ENCODE results near the gene ZNF189.

DNA sequence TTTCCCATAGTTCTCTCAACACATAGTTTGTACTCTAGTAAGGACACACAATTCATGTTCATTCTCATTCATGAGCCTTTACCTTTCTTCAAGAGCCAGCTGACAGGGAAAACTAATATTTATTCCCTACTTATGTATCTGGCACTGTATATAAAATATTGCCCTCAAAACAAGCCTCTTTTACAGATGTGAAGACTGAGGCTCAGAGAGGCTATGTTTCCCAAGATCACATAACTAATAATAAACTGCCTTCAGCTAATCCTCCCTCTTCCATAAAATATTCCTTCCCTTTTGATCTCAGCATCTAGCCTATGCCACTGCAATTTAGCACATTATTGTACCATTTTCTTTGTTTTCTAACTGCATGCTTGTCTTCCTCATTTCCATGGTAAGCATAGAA, 18.7 kb downstream of the ZNF189 start:
- TF ChIP-seq, protein P1, sequence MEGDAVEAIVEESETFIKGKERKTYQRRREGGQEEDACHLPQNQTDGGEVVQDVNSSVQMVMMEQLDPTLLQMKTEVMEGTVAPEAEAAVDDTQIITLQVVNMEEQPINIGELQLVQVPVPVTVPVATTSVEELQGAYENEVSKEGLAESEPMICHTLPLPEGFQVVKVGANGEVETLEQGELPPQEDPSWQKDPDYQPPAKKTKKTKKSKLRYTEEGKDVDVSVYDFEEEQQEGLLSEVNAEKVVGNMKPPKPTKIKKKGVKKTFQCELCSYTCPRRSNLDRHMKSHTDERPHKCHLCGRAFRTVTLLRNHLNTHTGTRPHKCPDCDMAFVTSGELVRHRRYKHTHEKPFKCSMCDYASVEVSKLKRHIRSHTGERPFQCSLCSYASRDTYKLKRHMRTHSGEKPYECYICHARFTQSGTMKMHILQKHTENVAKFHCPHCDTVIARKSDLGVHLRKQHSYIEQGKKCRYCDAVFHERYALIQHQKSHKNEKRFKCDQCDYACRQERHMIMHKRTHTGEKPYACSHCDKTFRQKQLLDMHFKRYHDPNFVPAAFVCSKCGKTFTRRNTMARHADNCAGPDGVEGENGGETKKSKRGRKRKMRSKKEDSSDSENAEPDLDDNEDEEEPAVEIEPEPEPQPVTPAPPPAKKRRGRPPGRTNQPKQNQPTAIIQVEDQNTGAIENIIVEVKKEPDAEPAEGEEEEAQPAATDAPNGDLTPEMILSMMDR (conservative IDR thresholded peaks at IDR 0.05) = no peak
- no peak for TF ChIP-seq ZFX (IDR thresholded peaks at IDR 0.05)
